ENCODE data around the gene NXPH1. TPM values are rescaled to one million over a fixed set of nuclear protein-coding genes. Genes with fewer than 3 reads are reported as not detected.

Gene NXPH1
- total and polyA plus RNA-seq, 2 experiments from 2014 or later: 0.45 to 3.0 TPM

GRCh38 chr7:8585591-8585990 lies 152.2 kb downstream of the NXPH1 start (continued):
- TF ChIP-seq ZNF462 (CRISPR knock-in tag; IDR thresholded peaks at IDR 0.05): no peak
- no peak for TF ChIP-seq REST (IDR thresholded peaks at IDR 0.05; ENCODE audit: unreplicated experiment)
- no peak for TF ChIP-seq CREB1 (CRISPR knock-in tag; IDR thresholded peaks at IDR 0.05; ENCODE audit: low read depth)
- no peak for TF ChIP-seq ZNF114 (CRISPR knock-in tag; IDR thresholded peaks at IDR 0.05)
- no peak for TF ChIP-seq EZH2phosphoT487 (IDR thresholded peaks at IDR 0.05; ENCODE audit: unreplicated experiment)
- TF ChIP-seq ZNF331 (CRISPR knock-in tag; IDR thresholded peaks at IDR 0.05; ENCODE audit: low read depth): no peak
- TF ChIP-seq ETS1 (IDR thresholded peaks at IDR 0.05): no peak
- no peak for TF ChIP-seq POLR2AphosphoS5 (IDR thresholded peaks at IDR 0.05; ENCODE audit: low read depth)
- no peak for TF ChIP-seq EZH2 (IDR thresholded peaks at IDR 0.05; ENCODE audit: low read depth, unreplicated experiment)
- TF ChIP-seq STAT1 (IDR thresholded peaks at IDR 0.05; ENCODE audit: unreplicated experiment): no peak
- TF ChIP-seq CTCF (conservative IDR thresholded peaks at IDR 0.05; ENCODE audit: low read depth in 2 of 2): no peak
